Endothelial cell of umbilical vein (primary cell): ENCODE results near the gene AUTS2.

Experiments
- CTCF ChIP-seq, 2 donors: IDR thresholded peaks; 1 replicate in 1 of 2; 2 replicates in 1 of 2; pipeline ENCODE4 v1.5.1; 2011; ENCODE audit warnings: low read length in 2 of 2, mild to moderate bottlenecking in 2 of 2, moderate library complexity in 2 of 2, control low read depth in 1 of 2, inconsistent platforms in 1 of 2, low read depth in 1 of 2; ENCODE audit not compliant: insufficient read depth in 1 of 2; ENCODE audit errors: extremely low read depth in 1 of 2
- EZH2 ChIP-seq: IDR thresholded peaks from 2 replicates; pipeline ENCODE4 v1.6.1; 2012; ENCODE audit warnings: borderline replicate concordance, low read depth, mild to moderate bottlenecking, moderate library complexity, low read length, inconsistent platforms; ENCODE audit not compliant: severe bottlenecking
- MAX ChIP-seq: IDR thresholded peaks from 2 replicates; pipeline ENCODE4 v1.6.1; 2011; ENCODE audit not compliant: insufficient read depth, insufficient read length
- POLR2A ChIP-seq: IDR thresholded peaks from 2 replicates; pipeline ENCODE4 v1.6.1; 2012; ENCODE audit warnings: low read depth, mild to moderate bottlenecking, control low read depth, low read length
- POLR2AphosphoS5 ChIP-seq: IDR thresholded peaks from 2 replicates; pipeline ENCODE4 v1.6.1; 2012; ENCODE audit warnings: low read depth, mild to moderate bottlenecking, control low read depth, low read length, moderate library complexity; ENCODE audit not compliant: insufficient read depth

- no peak for TF ChIP-seq CTCF (IDR thresholded peaks at IDR 0.05; ENCODE audit: extremely low read depth in 1 of 2, insufficient read depth in 1 of 2, low read depth in 1 of 2, low read length in 2 of 2)
- no peak for TF ChIP-seq EZH2
- TF ChIP-seq POLR2A = no peak
- TF ChIP-seq MAX = no peak
- no peak for TF ChIP-seq POLR2AphosphoS5
Measured at GRCh38 chr7:70695795-70696083, 1097.5 kb downstream of the AUTS2 start.
